Measurements from ENCODE around the gene IL22RA1. TPM values are rescaled to one million over a fixed set of nuclear protein-coding genes. Genes with fewer than 3 reads are reported as not detected.

Gene IL22RA1
- total RNA-seq, 1 donor from 2014 or later, result 0.16 TPM

DNA sequence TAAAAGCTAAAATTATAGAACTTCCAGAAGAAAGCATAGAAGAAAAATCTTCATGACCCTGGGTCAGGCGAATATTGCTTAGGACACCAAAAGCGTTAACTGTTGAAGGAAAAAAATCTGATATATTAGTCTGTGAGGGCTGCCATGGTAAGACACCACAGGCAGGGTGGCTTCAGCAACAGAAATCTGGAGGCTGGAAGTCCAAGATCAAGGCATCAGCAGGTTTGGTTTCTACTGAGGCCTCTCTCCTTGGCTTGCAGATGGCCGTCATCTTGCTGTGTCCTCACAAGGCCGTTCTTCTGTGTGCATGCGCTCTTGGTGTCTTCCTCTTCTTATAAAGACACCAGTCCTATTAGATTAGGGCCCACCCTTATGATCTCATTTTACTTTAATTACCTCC is 29.7 kb upstream of the IL22RA1 start:
- intact Hi-C loops (cut with DNase I), result no loop called here
- ATAC-seq (ENCODE audit: poor library complexity) (no peak), DNase-seq (no peak)

- no peak for DNase-seq
- ATAC-seq (ENCODE audit: poor library complexity), result no peak
- intact Hi-C loops (cut with DNase I), result no loop called here
Observed at GRCh38 chr1:24169286-24169685, 26.3 kb upstream of the IL22RA1 start.

DNA sequence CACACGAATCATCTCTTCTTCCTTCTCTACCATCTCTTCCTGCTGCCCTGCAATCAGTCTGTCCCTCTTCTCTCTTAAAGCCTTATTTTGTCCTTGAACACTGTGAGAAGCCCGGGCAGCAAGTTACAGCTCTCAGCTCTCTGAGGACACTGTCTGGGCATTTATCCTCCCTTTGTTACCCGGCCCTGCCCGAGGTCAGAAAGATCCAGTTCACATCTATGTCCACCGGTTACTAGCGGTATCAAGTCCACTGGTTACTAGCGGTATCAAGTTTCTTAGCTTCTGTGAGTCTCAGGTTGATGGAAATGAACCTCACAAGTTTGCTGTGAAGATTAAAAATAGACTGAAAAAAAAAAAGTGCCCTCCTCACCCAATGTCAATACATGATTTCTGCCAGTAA is 25.3 kb upstream of the IL22RA1 start:
- ATAC-seq (ENCODE audit: poor library complexity), result no peak
- DNase-seq, result no peak
- intact Hi-C loops (cut with DNase I), result no loop called here

GRCh38 chr1:24167008-24167407 is 24.1 kb upstream of the IL22RA1 start:
- intact Hi-C loops (cut with DNase I), result no loop called here
- DNase-seq, result no peak
- no peak for ATAC-seq (ENCODE audit: poor library complexity)

DNA sequence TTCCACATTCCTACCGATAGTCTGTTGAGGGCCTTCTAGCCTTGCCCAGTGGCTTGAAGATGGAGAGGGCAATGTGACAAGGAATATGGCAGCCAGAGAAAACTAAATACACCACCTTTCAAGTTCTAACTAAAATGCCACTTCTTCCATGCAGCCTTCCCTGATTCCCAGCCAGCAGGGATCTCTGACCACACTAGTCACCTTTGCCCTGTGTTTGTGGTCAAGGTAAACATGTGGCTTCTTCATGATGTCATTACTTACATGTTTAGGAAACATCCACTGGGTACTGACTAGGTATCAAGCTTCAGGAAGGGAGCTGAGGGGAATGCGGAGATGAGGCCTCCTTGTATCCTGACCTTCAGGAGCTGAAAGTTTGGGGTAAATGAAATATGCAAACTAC is 22.6 kb upstream of the IL22RA1 start:
- DNase-seq (no peak), ATAC-seq (ENCODE audit: poor library complexity) (no peak)
- intact Hi-C loops (cut with DNase I), result no loop called here

DNA sequence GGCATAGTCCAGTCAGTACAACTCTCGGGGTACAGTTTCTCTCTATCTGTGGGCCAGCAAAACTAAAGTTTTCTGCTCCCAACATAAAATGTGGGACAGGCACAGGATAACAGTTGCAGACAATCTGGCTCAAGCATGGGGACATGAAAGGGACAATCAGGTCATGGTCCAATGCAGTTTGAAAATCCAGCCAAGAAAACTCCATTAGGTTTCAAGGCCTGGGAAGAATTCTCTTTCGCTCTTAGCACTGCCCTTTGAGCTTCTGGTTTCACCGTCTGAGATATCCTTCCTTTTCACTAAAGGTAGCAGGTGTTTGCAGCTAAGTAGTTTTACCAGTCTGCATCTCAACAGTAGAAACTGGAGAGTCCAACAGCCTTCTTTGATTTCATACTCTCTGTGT is 21.1 kb upstream of the IL22RA1 start:
- intact Hi-C loops (cut with DNase I), result no loop called here
- DNase-seq, result no peak
- ATAC-seq (ENCODE audit: poor library complexity), result no peak

DNA sequence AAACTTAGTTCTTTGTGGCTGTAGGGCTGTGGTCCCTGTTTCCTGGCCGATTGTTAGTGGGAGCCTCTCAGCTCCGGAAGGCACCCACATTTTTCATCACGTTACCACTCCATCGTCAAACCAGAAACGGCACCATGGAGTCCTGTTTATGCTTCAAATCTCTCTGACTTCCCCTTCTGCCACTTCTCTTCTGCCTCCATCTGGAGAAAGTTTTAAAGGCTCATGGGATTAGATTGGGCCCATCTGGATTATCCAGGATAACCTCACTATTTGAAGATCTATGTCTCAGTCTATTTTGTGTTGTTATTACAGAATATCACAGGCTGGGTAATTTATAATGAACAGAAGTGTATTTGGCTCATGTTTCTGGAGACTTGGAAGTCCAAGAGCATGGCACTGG is 19.3 kb upstream of the IL22RA1 start:
- DNase-seq, result no peak
- intact Hi-C loops (cut with DNase I), result no loop called here
- ATAC-seq (ENCODE audit: poor library complexity), result no peak

DNA sequence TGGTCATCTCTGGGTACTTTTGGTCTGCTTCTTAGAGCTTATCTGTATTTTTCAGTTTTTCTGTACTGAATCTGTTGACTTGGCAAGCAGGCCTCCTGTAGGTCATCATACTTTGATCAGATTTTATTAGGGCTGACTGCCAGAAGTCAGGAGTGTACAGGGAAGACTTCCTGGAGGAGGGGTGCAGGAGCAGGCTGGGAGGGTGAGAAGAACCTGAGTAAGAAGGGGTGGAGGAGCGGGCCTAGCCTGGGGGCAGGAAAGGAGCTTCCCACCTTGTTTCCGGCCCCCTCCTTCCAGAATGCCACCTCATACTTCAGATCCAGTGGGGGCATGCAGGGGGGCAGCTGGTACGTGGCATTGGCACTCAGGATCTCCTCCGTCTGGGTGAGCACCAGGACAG is 18.3 kb upstream of the IL22RA1 start:
- no peak for DNase-seq
- intact Hi-C loops (cut with DNase I), result no loop called here
- ATAC-seq (ENCODE audit: poor library complexity), result no peak

GRCh38 chr1:24159366-24159765 is 16.4 kb upstream of the IL22RA1 start:
- ATAC-seq (ENCODE audit: poor library complexity) (no peak), DNase-seq (no peak)
- intact Hi-C loops (cut with DNase I), result no loop called here

- no peak for DNase-seq
- ATAC-seq (ENCODE audit: poor library complexity), result peak; percentile 62
- intact Hi-C loops (cut with DNase I), result no loop called here
Observed at GRCh38 chr1:24157918-24158481, 15.1 kb upstream of the IL22RA1 start.

GRCh38 chr1:24156542-24157260 is 13.8 kb upstream of the IL22RA1 start:
- ATAC-seq (ENCODE audit: poor library complexity), result no peak
- no peak for DNase-seq
- intact Hi-C loops (cut with DNase I), result no loop called here

DNA sequence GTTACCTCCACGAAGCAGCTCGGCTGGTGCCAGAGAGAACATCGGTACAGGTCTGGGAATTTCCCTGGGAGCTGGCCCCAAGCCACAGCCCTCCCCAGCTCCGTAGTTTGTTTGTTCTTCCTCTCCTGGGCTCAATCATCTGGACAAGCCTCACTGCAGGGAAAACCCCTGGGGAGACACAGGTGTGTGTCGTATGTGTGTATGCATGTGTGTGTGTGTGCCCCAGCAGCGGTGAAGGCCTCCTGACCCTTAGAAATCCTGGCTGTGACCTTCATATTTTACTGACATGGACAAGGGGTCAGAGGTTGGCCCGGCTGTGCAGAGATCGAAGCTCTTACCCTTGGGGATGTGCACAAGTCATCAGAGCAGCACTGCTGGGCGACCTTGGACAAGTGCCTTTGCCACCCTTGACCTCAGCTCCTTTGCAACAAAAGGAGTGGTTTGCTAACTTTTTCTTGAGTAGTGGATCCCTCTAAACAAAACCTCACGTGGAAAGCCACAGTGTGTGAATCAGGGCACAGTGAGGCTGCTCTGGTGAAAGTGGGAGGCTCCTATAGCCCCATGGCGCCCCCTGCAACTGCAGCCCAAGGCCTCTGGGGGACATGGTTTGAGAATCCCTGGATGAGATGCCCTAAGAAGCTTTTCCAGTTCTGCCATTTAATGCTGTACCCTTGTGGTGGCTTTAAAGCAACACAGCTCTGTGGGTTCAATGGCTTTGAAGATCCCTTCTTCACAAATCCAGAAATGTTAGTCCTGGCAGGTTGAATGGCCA is 12.3 kb upstream of the IL22RA1 start:
- intact Hi-C loops (cut with DNase I), result no loop called here
- ATAC-seq (ENCODE audit: poor library complexity) (no peak), DNase-seq (no peak)

GRCh38 chr1:24154215-24154614 is 11.3 kb upstream of the IL22RA1 start:
- intact Hi-C loops (cut with DNase I), result no loop called here
- ATAC-seq (ENCODE audit: poor library complexity), result no peak
- DNase-seq, result no peak

DNA sequence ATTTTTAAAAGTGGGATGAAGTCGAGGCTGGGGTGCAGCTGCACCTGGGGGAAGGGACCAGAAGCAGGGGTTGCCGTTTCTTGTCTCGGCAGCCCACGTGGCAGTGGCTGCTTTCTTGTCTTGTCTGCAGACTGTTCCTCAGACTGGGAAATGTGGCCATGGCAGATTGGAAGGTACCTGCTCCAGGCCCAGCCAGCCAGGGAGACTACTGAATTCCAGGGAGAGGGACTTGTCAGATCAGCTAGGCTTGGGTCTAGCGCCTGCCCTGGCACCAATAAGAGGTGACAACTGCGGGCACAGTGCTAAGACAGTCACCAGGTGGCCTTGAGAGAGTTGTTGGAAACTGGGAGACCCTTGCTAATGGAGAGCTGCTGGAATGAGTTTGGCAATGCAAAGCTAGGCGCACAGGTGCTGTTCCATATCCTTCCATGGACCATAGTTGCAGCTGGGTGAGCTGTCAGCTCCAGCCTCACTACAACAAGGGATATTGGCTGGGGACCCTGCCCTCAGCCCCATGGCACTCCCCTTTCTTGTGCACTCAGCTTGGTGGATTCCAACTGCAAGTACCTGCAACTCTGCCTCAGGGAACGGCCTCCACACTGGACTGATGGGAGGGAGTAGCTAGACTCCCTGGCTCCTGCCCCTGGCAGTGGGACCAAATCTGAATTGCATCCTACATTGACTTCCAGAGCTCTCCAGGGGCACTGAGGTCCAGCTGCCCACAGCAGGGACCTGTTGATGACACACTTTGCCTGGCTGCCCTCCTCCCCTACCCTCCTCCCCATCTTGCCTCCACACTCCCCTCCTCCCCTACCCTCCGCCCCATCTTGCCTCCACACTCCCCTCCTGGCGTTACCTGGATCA is 9.9 kb upstream of the IL22RA1 start:
- DNase-seq, result no peak
- ATAC-seq (ENCODE audit: poor library complexity), result no peak
- intact Hi-C loops (cut with DNase I), result no loop called here

DNA sequence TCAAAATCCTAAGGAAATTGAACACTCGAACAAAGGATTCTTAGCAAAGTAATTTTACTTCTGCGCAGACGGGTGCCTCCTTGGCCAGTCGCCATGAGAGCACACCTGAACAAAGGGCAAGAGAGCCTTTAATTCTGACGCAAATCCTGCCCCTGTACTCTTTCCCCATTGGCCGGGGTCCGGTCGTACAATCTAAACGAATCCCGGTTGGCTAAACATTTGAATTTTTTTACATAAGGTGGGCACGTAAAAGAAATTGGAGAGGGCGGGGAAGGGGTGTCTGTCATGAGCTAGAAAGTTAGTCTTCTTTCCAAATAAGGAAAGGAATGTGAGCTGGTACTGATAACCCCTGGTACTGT is 8.2 kb upstream of the IL22RA1 start:
- DNase-seq (no peak), ATAC-seq (ENCODE audit: poor library complexity) (no peak)
- intact Hi-C loops (cut with DNase I), result no loop called here

- ATAC-seq (ENCODE audit: poor library complexity), result peak; percentile 97
- intact Hi-C loops (cut with DNase I), result no loop called here
- peak; percentile 93 for DNase-seq
Observed at GRCh38 chr1:24150234-24151174, 7.6 kb upstream of the IL22RA1 start.

- ATAC-seq (ENCODE audit: poor library complexity) (peak; percentile 23), DNase-seq (no peak)
- intact Hi-C loops (cut with DNase I), result no loop called here
Observed at GRCh38 chr1:24149866-24150233, 6.9 kb upstream of the IL22RA1 start.

DNA sequence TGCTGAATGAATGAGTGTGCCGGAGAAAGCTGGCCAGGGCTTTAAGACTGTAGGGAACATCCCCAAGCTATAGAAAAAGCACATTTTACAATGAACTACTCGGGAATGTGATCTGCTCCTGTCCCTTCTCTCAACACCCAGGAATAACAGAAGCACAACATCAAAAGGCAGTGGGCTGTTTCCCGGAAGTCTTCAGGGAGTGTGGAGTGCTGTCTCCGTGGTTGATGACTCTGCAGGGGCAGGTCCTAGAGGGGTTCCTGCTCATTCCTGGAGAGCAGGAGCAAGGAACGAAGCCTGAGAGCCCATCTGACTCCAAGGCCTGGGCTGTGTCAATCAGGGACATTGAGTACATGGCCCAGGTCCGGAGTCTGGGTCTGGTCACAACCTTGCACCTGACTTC is 4.9 kb upstream of the IL22RA1 start:
- DNase-seq (no peak), ATAC-seq (ENCODE audit: poor library complexity) (no peak)
- intact Hi-C loops (cut with DNase I), result no loop called here

All from Right ventricle myocardium superior (tissue), 1 donor.